ENCODE measurements around the gene CPT1B.
"Not testable (repeated sequence)": the region's sequence is repeated elsewhere in the genome, so short reads cannot be mapped to it uniquely, and the experiment has no call there.

The CPT1B gene

GRCh38 chr22:50526108-50526833, 52.0 kb downstream of the CPT1B start:
- DNase-seq: peak; percentile 70

GRCh38 chr22:50525858-50526107, 52.4 kb downstream of the CPT1B start:
- DNase-seq: no peak

- peak; percentile 92 for DNase-seq
Measured at GRCh38 chr22:50525104-50525857, 52.9 kb downstream of the CPT1B start, which contains the start of gene SCO2. Gene SCO2, minus strand, starts transcription at chr22:50525598. Its CDS starts 1,187 bp downstream, at chr22:50524411.

- DNase-seq: no peak
Measured at GRCh38 chr22:50524676-50525103, 53.5 kb downstream of the CPT1B start.

- no peak for DNase-seq
Measured at GRCh38 chr22:50523806-50524675, 54.2 kb downstream of the CPT1B start.

- DNase-seq: no peak
Measured at GRCh38 chr22:50523458-50523805, 54.8 kb downstream of the CPT1B start.

GRCh38 chr22:50522806-50523438, 55.3 kb downstream of the CPT1B start:
- no peak for DNase-seq

GRCh38 chr22:50522208-50522805, 55.9 kb downstream of the CPT1B start:
- no peak for DNase-seq

- DNase-seq: no peak
Measured at GRCh38 chr22:50521710-50522109, 56.5 kb downstream of the CPT1B start.

- no peak for DNase-seq
Measured at GRCh38 chr22:50520826-50521453, 57.3 kb downstream of the CPT1B start.

GRCh38 chr22:50520184-50520583, 58.0 kb downstream of the CPT1B start:
- DNase-seq: not testable (repeated sequence)

GRCh38 chr22:50519151-50519550, 59.1 kb downstream of the CPT1B start:
- DNase-seq: no peak
